ENCODE measurements around the gene UBE2A. TPM values are rescaled to one million over a fixed set of nuclear protein-coding genes. Genes with fewer than 3 reads are reported as not detected.
A peak's percentile ranks its signal among the peaks of the same experiment; 100 is the strongest.

UBE2A gene
- total RNA-seq, 1 donor from 2014 or later = 73.5 TPM

- Mint-ChIP-seq H3K27ac (peak within 1 kb of the TSS; percentile 94), H3K4me3 (peak within 1 kb of the TSS; percentile 91), H3K4me1 (peaks cover 43% of the 10 kb centered on the region), H3K9me3 (no peaks in the 10 kb centered on the region), H3K36me3 (ENCODE audit: low read depth) (peaks cover 17% of the 10 kb centered on the region), H3K27me3 (no peaks in the 10 kb centered on the region)
- intact Hi-C loops (cut with micrococcal nuclease) = loop anchor here (1.0 to 5.0 kb wide), 6 partner anchors 12 to 266 kb away; partner anchors contain the start of genes NDUFA1, RNF113A, SEPTIN6 and UBE2A
- ChIA-PET CTCF (interaction anchor here (1.3 to 1.6 kb wide), 2 partner anchors 27 to 123 kb away, joined by 3 to 6 read pairs; no protein-coding TSS in a partner anchor), POLR2A (interaction anchor here (0.6 to 4.3 kb wide), 25 partner anchors 11 to 264 kb away, joined by 3 to 56 read pairs (median 5); partner anchors contain the start of genes RPL39, SEPTIN6, SOWAHD and UBE2A)
- DNase-seq (peak; percentile 72), ATAC-seq (ENCODE audit: low read depth) (peak; percentile 73)
- TF ChIP-seq CTCF (IDR thresholded peaks at IDR 0.05) = no peak
These were observed 32.1 kb downstream of the UBE2A start, which contains the start of gene NKRF for GRCh38 chrX:119606280-119607017. Gene NKRF, minus strand, starts transcription at chrX:119606424.

- no peaks in the 10 kb centered on the region for H3K27me3 Mint-ChIP-seq
- CTCF ChIA-PET = interaction anchor here (1.3 to 1.6 kb wide), 2 partner anchors 27 to 123 kb away, joined by 3 to 6 read pairs; no protein-coding TSS in a partner anchor
- POLR2A ChIA-PET = interaction anchor here (0.6 to 4.3 kb wide), 15 partner anchors 11 to 263 kb away, joined by 3 to 56 read pairs (median 13); partner anchors contain the start of genes RPL39, SEPTIN6, UBE2A and UPF3B
- H3K4me3 Mint-ChIP-seq = peak overlapping the region; percentile 91
- no peak for ATAC-seq (ENCODE audit: low read depth)
- H3K9me3 Mint-ChIP-seq = no peaks in the 10 kb centered on the region
- no peak for DNase-seq
- H3K27ac Mint-ChIP-seq = peak overlapping the region; percentile 94
- no peak for TF ChIP-seq CTCF (IDR thresholded peaks at IDR 0.05)
- H3K36me3 Mint-ChIP-seq (ENCODE audit: low read depth) = peaks cover 14% of the 10 kb centered on the region
- intact Hi-C loops (cut with micrococcal nuclease) = loop anchor here (2.0 to 5.0 kb wide), 3 partner anchors 40 to 265 kb away; partner anchors contain the start of genes NDUFA1, RNF113A and SEPTIN6
- H3K4me1 Mint-ChIP-seq = peaks cover 39% of the 10 kb centered on the region
These were observed 32.6 kb downstream of the UBE2A start for GRCh38 chrX:119607018-119607389.

- no peak for TF ChIP-seq CTCF (IDR thresholded peaks at IDR 0.05)
- intact Hi-C loops (cut with micrococcal nuclease) = no loop called here
- H3K27me3 Mint-ChIP-seq = no peaks in the 10 kb centered on the region
- peaks cover 3% of the 10 kb centered on the region for H3K36me3 Mint-ChIP-seq (ENCODE audit: low read depth)
- ChIA-PET POLR2A (interaction anchor here (0.6 to 5.9 kb wide), 2 partner anchors 9 to 137 kb away, joined by 4 to 56 read pairs; partner anchors contain the start of gene NKRF), CTCF (no interaction called here)
- H3K27ac Mint-ChIP-seq = no peak overlapping the region
- ATAC-seq (ENCODE audit: low read depth) = no peak
- no peaks in the 10 kb centered on the region for H3K9me3 Mint-ChIP-seq
- DNase-seq = no peak
- no peak overlapping the region for H3K4me3 Mint-ChIP-seq
- H3K4me1 Mint-ChIP-seq = peaks cover 66% of the 10 kb centered on the region
These were observed 40.4 kb downstream of the UBE2A start for GRCh38 chrX:119614776-119615175.

- ATAC-seq (ENCODE audit: low read depth) = peak; percentile 56
- POLR2A ChIA-PET = interaction anchor here (0.6 to 5.9 kb wide), 23 partner anchors 11 to 174 kb away, joined by 3 to 56 read pairs (median 4); partner anchors contain the start of genes NKRF, RPL39, SEPTIN6 and SOWAHD
- TF ChIP-seq CTCF (IDR thresholded peaks at IDR 0.05) = no peak
- Mint-ChIP-seq H3K27ac (peak overlapping the region; percentile 90), H3K4me1 (peaks cover 77% of the 10 kb centered on the region), H3K36me3 (ENCODE audit: low read depth) (peaks cover 10% of the 10 kb centered on the region), H3K27me3 (no peaks in the 10 kb centered on the region), H3K9me3 (no peaks in the 10 kb centered on the region), H3K4me3 (peak overlapping the region; percentile 72)
- intact Hi-C loops (cut with micrococcal nuclease) = loop anchor here (1.0 to 2.0 kb wide), 4 partner anchors 11 to 161 kb away; partner anchors contain the start of gene NKRF
- CTCF ChIA-PET = interaction anchor here (0.6 to 2.5 kb wide), 8 partner anchors 19 to 138 kb away, joined by 3 to 16 read pairs (median 4); no protein-coding TSS in a partner anchor
- no peak for DNase-seq
These were observed 43.3 kb downstream of the UBE2A start for GRCh38 chrX:119617517-119618164.
